G401 (cell line): ENCODE results near the gene LRCH3. TPM values are rescaled to one million over a fixed set of nuclear protein-coding genes. Genes with fewer than 3 reads are reported as not detected.
"Not testable (repeated sequence)": the region's sequence is repeated elsewhere in the genome, so short reads cannot be mapped to it uniquely, and the experiment has no call there.

Source experiments
- DNase-seq: peaks from one replicate; pipeline ENCODE4 v3.0.0-alpha.2; 2015; ENCODE audit warnings: low spot score
- in situ Hi-C: cut with HindIII; loops from 2 replicates; pipeline ENCODE4 v1.10.0; 2016; ENCODE audit warnings: low sequenced_read_pairs, mixed read lengths
- total RNA-seq: library from RNA; depleted of rRNA; stranded (reverse); fragments of >200 nt; shearing (Covaris generic); gene quantifications from 2 replicates; pipeline ENCODE4 v1.2.3, GENCODE V29; 2014; rRNA removed

LRCH3 gene
- total RNA-seq, 1 experiment from 2014 or later, result 27.0 TPM

- in situ Hi-C loops, result no loop called here
- no peak for DNase-seq
These were observed 118.1 kb downstream of the LRCH3 start for GRCh38 chr3:197908957-197909701.

GRCh38 chr3:197912741-197913476 lies 121.9 kb downstream of the LRCH3 start:
- in situ Hi-C loops, result no loop called here
- DNase-seq, result no peak

- in situ Hi-C loops, result no loop called here
- no peak for DNase-seq
These were observed 122.8 kb downstream of the LRCH3 start for GRCh38 chr3:197913641-197914380.

GRCh38 chr3:197921429-197922275 lies 130.6 kb downstream of the LRCH3 start:
- in situ Hi-C loops, result not testable (repeated sequence)

GRCh38 chr3:197926418-197926817 lies 135.4 kb downstream of the LRCH3 start:
- in situ Hi-C loops, result no loop called here
- DNase-seq, result no peak

More at GRCh38 chr3:197921429-197922275, 130.6 kb downstream of the LRCH3 start:
- not testable (repeated sequence) for DNase-seq

GRCh38 chr3:197927578-197927977 lies 136.5 kb downstream of the LRCH3 start:
- in situ Hi-C loops, DNase-seq: not testable (repeated sequence)

- in situ Hi-C loops, result no loop called here
- no peak for DNase-seq
These were observed 145.8 kb downstream of the LRCH3 start for GRCh38 chr3:197936819-197937384.

Other genes starting within 250 kb of the LRCH3 start
- 0.31 TPM in 1 of 2 replicates, not detected in the other for gene BDH1, start 235.3 kb upstream of the LRCH3 start, total RNA-seq
- gene RUBCN, start 54.4 kb upstream of the LRCH3 start, total RNA-seq, result 3.8 and 9.4 TPM in 2 replicates
- 42.6 and 94.6 TPM in 2 replicates for gene FYTTD1, start 41.4 kb upstream of the LRCH3 start, total RNA-seq
- 1,593 and 1,915 TPM in 2 replicates for gene RPL35A, start 158.9 kb downstream of the LRCH3 start, total RNA-seq
- 4.3 and 5.6 TPM in 2 replicates for gene LMLN, start 169.0 kb downstream of the LRCH3 start, total RNA-seq